IPS-20b (cell line): ENCODE data around the gene PIGV.

Experiments used
- H3K27ac ChIP-seq: one replicate; pipeline ENCODE4 v1.5.1; 2013; ENCODE audit warnings: low read length
- H3K27me3 ChIP-seq: 2 replicates; pipeline ENCODE4 v1.6.1; 2013; ENCODE audit warnings: mild to moderate bottlenecking, low read length, inconsistent platforms; ENCODE audit not compliant: insufficient read depth
- H3K36me3 ChIP-seq: 2 replicates; pipeline ENCODE4 v1.6.1; 2013; ENCODE audit warnings: low read depth, mild to moderate bottlenecking, inconsistent platforms, low read length, moderate library complexity; ENCODE audit not compliant: insufficient read depth
- H3K4me1 ChIP-seq: 2 replicates; pipeline ENCODE4 v1.6.1; 2013; ENCODE audit warnings: mild to moderate bottlenecking, control low read depth, inconsistent platforms, low read length, moderate library complexity; ENCODE audit not compliant: insufficient read depth
- H3K4me3 ChIP-seq: 2 replicates; pipeline ENCODE4 v1.5.1; 2013; ENCODE audit warnings: mild to moderate bottlenecking, low read length, inconsistent platforms
- H3K9ac ChIP-seq: 2 replicates; pipeline ENCODE4 v1.6.1; 2013; ENCODE audit warnings: low read depth, mild to moderate bottlenecking, inconsistent platforms, low read length, moderate library complexity
- H3K9me3 ChIP-seq: 2 replicates; pipeline ENCODE4 v1.6.1; 2013; ENCODE audit warnings: mild to moderate bottlenecking, low read depth, low read length, inconsistent platforms; ENCODE audit not compliant: insufficient read depth

PIGV gene

GRCh38 chr1:26779098-26779668 is 8.6 kb upstream of the PIGV start:
- Histone ChIP-seq H3K27me3 (no peaks in the 10 kb centered on the region), H3K4me3 (no peak overlapping the region), H3K9me3 (no peaks in the 10 kb centered on the region), H3K4me1 (peaks cover 3% of the 10 kb centered on the region; the same call in 1 of the 2 replicates), H3K36me3 (peaks cover 94% of the 10 kb centered on the region), H3K9ac (no peak overlapping the region), H3K27ac (no peak overlapping the region)

GRCh38 chr1:26780344-26780957 is 7.3 kb upstream of the PIGV start:
- Histone ChIP-seq H3K9me3 (no peaks in the 10 kb centered on the region), H3K9ac (no peak overlapping the region), H3K4me1 (peaks cover 6% of the 10 kb centered on the region; the same call in 1 of the 2 replicates), H3K36me3 (peaks cover 81% of the 10 kb centered on the region), H3K27me3 (no peaks in the 10 kb centered on the region), H3K4me3 (no peak overlapping the region), H3K27ac (no peak overlapping the region)

- H3K4me3 ChIP-seq = no peak overlapping the region
- H3K9ac ChIP-seq = no peak overlapping the region
- no peak overlapping the region for H3K27ac ChIP-seq
- peaks cover 13% of the 10 kb centered on the region; the same call in 1 of the 2 replicates for H3K4me1 ChIP-seq
- peaks cover 72% of the 10 kb centered on the region for H3K36me3 ChIP-seq
- no peaks in the 10 kb centered on the region for H3K27me3 ChIP-seq
- no peaks in the 10 kb centered on the region for H3K9me3 ChIP-seq
Observed at GRCh38 chr1:26781206-26781825, 6.4 kb upstream of the PIGV start.

- H3K4me3 ChIP-seq = no peak overlapping the region
- H3K36me3 ChIP-seq = peaks cover 59% of the 10 kb centered on the region
- H3K27me3 ChIP-seq = no peaks in the 10 kb centered on the region
- H3K27ac ChIP-seq = no peak overlapping the region
- peaks cover 24% of the 10 kb centered on the region for H3K4me1 ChIP-seq
- H3K9ac ChIP-seq = no peak overlapping the region
- no peaks in the 10 kb centered on the region for H3K9me3 ChIP-seq
Observed at GRCh38 chr1:26782521-26783212, 5.1 kb upstream of the PIGV start.

GRCh38 chr1:26783646-26784022 is 4.1 kb upstream of the PIGV start:
- Histone ChIP-seq H3K27me3 (no peaks in the 10 kb centered on the region), H3K9me3 (no peaks in the 10 kb centered on the region), H3K36me3 (peaks cover 49% of the 10 kb centered on the region), H3K4me1 (peaks cover 24% of the 10 kb centered on the region), H3K9ac (no peak overlapping the region), H3K27ac (no peak overlapping the region), H3K4me3 (no peak overlapping the region)

GRCh38 chr1:26784023-26784871 is 3.5 kb upstream of the PIGV start:
- Histone ChIP-seq H3K27me3 (no peaks in the 10 kb centered on the region), H3K4me3 (no peak overlapping the region), H3K27ac (no peak overlapping the region), H3K36me3 (peaks cover 43% of the 10 kb centered on the region), H3K4me1 (peaks cover 24% of the 10 kb centered on the region), H3K9me3 (no peaks in the 10 kb centered on the region), H3K9ac (no peak overlapping the region)

GRCh38 chr1:26784886-26785285 is 2.9 kb upstream of the PIGV start:
- Histone ChIP-seq H3K9me3 (no peaks in the 10 kb centered on the region), H3K27me3 (no peaks in the 10 kb centered on the region), H3K4me3 (no peak overlapping the region), H3K9ac (no peak overlapping the region), H3K4me1 (peaks cover 24% of the 10 kb centered on the region), H3K36me3 (peaks cover 37% of the 10 kb centered on the region), H3K27ac (no peak overlapping the region)

- Histone ChIP-seq H3K36me3 (peaks cover 27% of the 10 kb centered on the region), H3K27ac (peak overlapping the region; percentile 94), H3K27me3 (no peaks in the 10 kb centered on the region), H3K9ac (peak overlapping the region; percentile 95; the same call in 1 of the 2 replicates), H3K4me1 (peaks cover 24% of the 10 kb centered on the region), H3K4me3 (no peak overlapping the region), H3K9me3 (no peaks in the 10 kb centered on the region)
Observed at GRCh38 chr1:26785611-26786436, 1.9 kb upstream of the PIGV start.

GRCh38 chr1:26786437-26787380 is 1.0 kb upstream of the PIGV start:
- Histone ChIP-seq H3K9me3 (no peaks in the 10 kb centered on the region), H3K4me1 (peaks cover 24% of the 10 kb centered on the region), H3K27ac (peak overlapping the region; percentile 94), H3K4me3 (peak overlapping the region; percentile 85), H3K27me3 (no peaks in the 10 kb centered on the region), H3K9ac (peak overlapping the region; percentile 95), H3K36me3 (peaks cover 18% of the 10 kb centered on the region; the same call in 1 of the 2 replicates)

GRCh38 chr1:26787381-26787705 is 407 bp upstream of the PIGV start:
- Histone ChIP-seq H3K9ac (peak overlapping the region; percentile 95), H3K4me3 (peak overlapping the region; percentile 85), H3K4me1 (peaks cover 24% of the 10 kb centered on the region), H3K27me3 (no peaks in the 10 kb centered on the region), H3K36me3 (peaks cover 12% of the 10 kb centered on the region; the same call in 1 of the 2 replicates), H3K27ac (peak overlapping the region; percentile 94), H3K9me3 (no peaks in the 10 kb centered on the region)
